Aorta (tissue), 5 donors: ENCODE results near the gene THAP3. TPM values are rescaled to one million over a fixed set of nuclear protein-coding genes. Genes with fewer than 3 reads are reported as not detected.

Experiments
- ATAC-seq: fragments of 200-7000 bp; cut with Tn5 transposase; one replicate; pipeline ENCODE4 v1.9.1; 2022; ENCODE audit warnings: moderate library complexity; ENCODE audit not compliant: low FRiP score
- DNase-seq, 2 donors: peaks; one replicate each; pipeline ENCODE4 v3.0.0-alpha.2; 2020
- H3K27ac ChIP-seq, 2 donors: one replicate each; pipeline ENCODE4 v1.5.1; 2013; ENCODE audit warnings: low read length in 2 of 2, mild to moderate bottlenecking in 2 of 2, moderate library complexity in 2 of 2, control low read depth in 1 of 2, inconsistent platforms in 1 of 2, low read depth in 1 of 2
- H3K27me3 ChIP-seq, 2 donors: one replicate each; pipeline ENCODE4 v1.6.1; 2013; ENCODE audit warnings: control low read depth in 1 of 2, low read length in 1 of 2, mild to moderate bottlenecking in 1 of 2, moderate library complexity in 1 of 2; ENCODE audit not compliant: insufficient read depth in 2 of 2, control insufficient read depth in 1 of 2
- H3K36me3 ChIP-seq, 2 donors: one replicate each; pipeline ENCODE4 v1.6.1; 2013; ENCODE audit warnings: control low read depth in 1 of 2, low read length in 1 of 2, mild to moderate bottlenecking in 1 of 2; ENCODE audit not compliant: insufficient read depth in 2 of 2, control insufficient read depth in 1 of 2
- H3K4me1 ChIP-seq, 2 donors: one replicate each; pipeline ENCODE4 v1.6.1; 2013; ENCODE audit warnings: low read length in 2 of 2, control low read depth in 1 of 2, mild to moderate bottlenecking in 1 of 2, moderate library complexity in 1 of 2; ENCODE audit not compliant: insufficient read depth in 2 of 2, control insufficient read depth in 1 of 2
- H3K4me3 ChIP-seq, 2 donors: one replicate each; pipeline ENCODE4 v1.5.1; 2013; ENCODE audit warnings: low read length in 2 of 2, control low read depth in 1 of 2, mild to moderate bottlenecking in 1 of 2
- H3K9me3 ChIP-seq: one replicate; pipeline ENCODE4 v1.6.1; 2013; ENCODE audit warnings: mild to moderate bottlenecking, low read length; ENCODE audit not compliant: control insufficient read depth
- WGBS, 2 donors: extraction: QIAGEN DNeasy Blood & Tissue Kit; methylation state at CpG; one replicate each; pipeline ENCODE4 v1.1.7; 2013; 5-methylcytosine and 5-hydroxymethylcytosine counted together
- intact Hi-C, 2 donors: fragments of 100-400 bp; cut with DNase I; formaldehyde crosslinking; loops; one replicate each; pipeline versions ENCODE4 v1.14.2 to v1.15.0; 2022
- polyA plus RNA-seq, 2 donors: library from polyadenylated mRNA; stranded (reverse); fragments of 200-250 nt; gene quantifications; one replicate each; pipeline ENCODE4 v1.2.3, GENCODE V29; 2013
- total RNA-seq, 2 donors: library from RNA; stranded (reverse); fragmentation: NEBNext Ultra II Directional; extraction: Animal tissue kit (Norgen Biotek cat#: 25700); gene quantifications; one replicate each; pipeline ENCODE4 v1.2.1, GENCODE V29; 2021
- donor health status: healthy with polysubstance abuse.
- donor health status: Bipolar disorder and iron deficiency.
- donor health status: DM: no; HTN: no; CAD: no.
- donor health status: DM: no; HTN: no; CAD: no.
- donor health status: DM: yes; HTN: yes; CAD: no.

Gene THAP3
- total and polyA plus RNA-seq, 4 donors: 11.0 to 44.1 (median 21.0) TPM

DNA sequence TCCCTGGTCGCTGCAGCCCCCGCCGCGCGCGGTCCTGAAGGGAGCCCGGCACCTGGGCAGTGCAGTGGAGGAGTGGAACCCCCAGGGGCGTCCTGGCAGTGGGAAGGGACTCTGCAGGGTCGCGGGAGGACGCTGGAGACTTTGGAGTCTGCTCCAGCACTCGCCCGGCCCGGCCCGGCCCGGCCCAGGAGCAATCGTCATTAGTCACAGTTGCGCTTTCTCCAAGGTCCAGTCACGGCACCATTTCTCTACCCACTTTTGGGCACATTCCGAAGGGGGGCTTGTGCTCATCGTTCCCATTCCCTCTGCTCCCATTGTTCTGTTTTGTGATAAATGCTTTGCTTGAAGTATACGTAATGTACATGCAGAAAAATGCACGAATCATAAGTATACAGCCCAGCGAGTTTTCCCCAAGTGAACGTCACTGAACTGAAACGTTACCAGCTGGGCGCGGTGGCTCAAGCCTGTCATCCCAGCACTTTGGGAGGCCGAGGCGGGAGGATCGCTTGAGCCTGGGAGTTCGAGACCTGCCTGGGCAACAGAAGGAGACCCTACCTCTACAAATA is 999 bp downstream of the THAP3 start:
- Histone ChIP-seq H3K9me3 (no peaks in the 10 kb centered on the region), H3K4me3 (peak overlapping the region; percentile 86 to 89), H3K27ac (peak overlapping the region in 1 of 2 donors; percentile 41), H3K4me1 (no peaks in the 10 kb centered on the region), H3K36me3 (peaks cover 0 to 2% of the 10 kb centered on the region in 2 donors), H3K27me3 (no peaks in the 10 kb centered on the region)
- 4% methylated on average over 31 to 32 of the region's 32 CpGs for WGBS, 2 donors
- ATAC-seq (peak; percentile 4), DNase-seq (no peak)
- intact Hi-C loops: loop anchor here (5.0 kb wide), 2 partner anchors 33 to 43 kb away; no protein-coding TSS in a partner anchor

DNA sequence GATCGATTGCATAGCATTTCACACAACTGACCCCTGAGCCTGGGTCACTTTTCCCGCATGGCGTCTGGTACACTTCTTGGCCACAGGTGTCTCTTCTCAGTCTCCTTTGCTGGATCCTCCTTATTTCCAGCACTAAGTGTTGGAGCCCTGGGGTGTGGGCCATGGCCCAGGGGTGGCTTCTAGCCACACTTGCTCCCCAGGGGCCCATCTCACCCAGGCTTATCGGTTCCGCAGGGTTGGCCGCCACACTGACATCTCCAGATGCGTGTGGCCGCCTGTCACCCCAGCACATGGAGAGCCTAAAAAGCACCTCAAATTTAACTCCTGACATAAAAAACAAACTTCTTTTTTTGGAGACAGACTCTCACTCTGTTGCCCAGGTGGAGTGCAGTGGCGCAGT is 2.4 kb downstream of the THAP3 start:
- Histone ChIP-seq H3K4me3 (no peak overlapping the region), H3K9me3 (no peaks in the 10 kb centered on the region), H3K4me1 (no peaks in the 10 kb centered on the region), H3K36me3 (peaks cover 0 to 2% of the 10 kb centered on the region in 2 donors), H3K27me3 (no peaks in the 10 kb centered on the region), H3K27ac (no peak overlapping the region)
- DNase-seq: no peak
- WGBS, 2 donors: 93 to 94% methylated on average over 9 of the region's 9 CpGs
- intact Hi-C loops: loop anchor here (5.0 kb wide), 2 partner anchors 35 to 45 kb away; no protein-coding TSS in a partner anchor
- no peak for ATAC-seq

DNA sequence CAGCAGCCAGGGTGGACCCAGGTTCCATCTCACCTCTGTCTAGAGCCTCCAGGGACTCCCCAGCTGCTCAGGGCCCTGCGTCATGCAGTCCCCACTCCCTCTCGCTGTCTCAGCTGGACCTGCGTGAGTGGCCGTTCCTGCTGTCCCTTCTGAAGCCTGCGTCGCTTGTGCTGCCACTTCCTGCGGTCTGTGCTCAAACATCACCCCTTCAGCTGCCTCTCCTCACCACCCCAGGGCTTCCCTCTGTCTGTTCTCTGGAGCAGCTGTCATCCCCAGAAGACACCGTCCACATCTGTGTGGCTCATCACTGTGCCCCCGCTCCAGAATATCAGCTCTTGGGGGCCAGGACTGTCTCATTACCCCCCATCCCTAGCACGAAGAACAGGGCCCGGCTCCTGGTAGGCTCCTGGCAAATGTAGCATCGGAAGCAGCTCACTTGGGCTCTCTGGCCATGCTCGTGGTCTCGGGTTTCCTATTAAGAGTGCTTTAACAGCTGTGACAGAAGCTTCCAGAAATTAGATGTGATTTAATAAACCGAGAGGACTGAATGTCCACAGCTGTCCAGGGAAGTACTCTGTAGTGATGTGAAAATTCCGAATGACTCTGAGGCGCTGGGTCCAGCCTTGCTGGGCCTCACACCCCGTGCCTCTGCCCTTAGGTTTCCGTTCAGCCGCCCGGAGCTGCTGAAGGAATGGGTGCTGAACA is 3.3 kb downstream of the THAP3 start:
- ATAC-seq (no peak), DNase-seq (no peak)
- no peaks in the 10 kb centered on the region for H3K4me1 ChIP-seq
- H3K27ac ChIP-seq: no peak overlapping the region
- intact Hi-C loops: loop anchor here (5.0 kb wide), 2 partner anchors 36 to 46 kb away; no protein-coding TSS in a partner anchor
- 92 to 94% methylated on average over 21 of the region's 21 CpGs for WGBS, 2 donors
- peaks cover 0 to 4% of the 10 kb centered on the region in 2 donors for H3K36me3 ChIP-seq
- no peaks in the 10 kb centered on the region for H3K27me3 ChIP-seq
- no peaks in the 10 kb centered on the region for H3K9me3 ChIP-seq
- no peak overlapping the region for H3K4me3 ChIP-seq

DNA sequence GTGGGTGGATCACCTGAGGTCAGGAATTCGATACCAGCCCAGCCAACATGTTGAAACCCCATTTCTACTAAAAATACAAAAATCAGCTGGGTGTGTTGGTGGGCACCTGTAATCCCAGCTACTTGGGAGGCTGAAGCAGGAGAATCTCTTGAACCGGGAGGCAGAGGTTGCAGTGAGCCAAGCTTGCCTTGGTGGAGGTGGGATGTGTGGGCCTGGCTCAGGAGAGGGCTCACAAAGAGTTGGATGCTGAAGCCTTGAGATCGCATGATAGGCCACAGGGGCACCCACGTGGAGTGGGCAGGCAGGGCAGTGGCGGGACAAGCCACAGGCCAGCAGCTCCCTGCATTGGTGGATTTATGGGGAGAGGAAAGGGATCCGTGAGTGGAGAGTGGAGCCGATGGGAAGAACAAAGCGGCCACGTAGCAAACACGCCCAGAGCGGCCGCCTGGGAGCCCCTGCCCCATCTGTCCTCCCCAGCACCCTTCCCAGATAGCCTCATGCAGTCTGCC is 4.4 kb downstream of the THAP3 start:
- DNase-seq (no peak), ATAC-seq (no peak)
- Histone ChIP-seq H3K27me3 (no peaks in the 10 kb centered on the region), H3K27ac (no peak overlapping the region), H3K9me3 (no peaks in the 10 kb centered on the region), H3K4me1 (no peaks in the 10 kb centered on the region), H3K4me3 (no peak overlapping the region), H3K36me3 (peaks cover 0 to 6% of the 10 kb centered on the region in 2 donors)
- intact Hi-C loops: loop anchor here (5.0 kb wide), 2 partner anchors 37 to 47 kb away; no protein-coding TSS in a partner anchor
- WGBS, 2 donors: 88 to 89% methylated on average over 12 of the region's 12 CpGs

DNA sequence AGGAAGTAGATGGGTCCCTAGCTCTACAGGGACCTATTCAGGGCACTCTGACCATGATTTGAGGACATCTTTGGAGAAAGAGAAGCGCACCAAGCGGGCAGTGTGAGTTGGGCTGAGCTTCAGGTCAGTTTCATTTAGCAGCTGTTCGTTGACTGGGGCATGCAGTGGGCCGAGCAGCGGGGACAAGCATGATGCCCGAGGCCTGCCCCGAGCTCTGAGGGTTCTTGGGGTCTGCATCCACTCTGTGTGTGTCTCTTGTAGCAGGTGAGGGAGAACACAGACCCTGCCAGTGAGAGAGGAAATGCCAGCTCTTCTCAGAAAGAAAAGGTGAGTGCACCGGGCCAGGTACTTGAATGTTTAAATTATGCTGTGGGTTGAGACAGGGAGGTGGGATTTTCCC is 5.4 kb downstream of the THAP3 start:
- Histone ChIP-seq H3K4me3 (no peak overlapping the region), H3K27me3 (no peaks in the 10 kb centered on the region), H3K9me3 (no peaks in the 10 kb centered on the region), H3K27ac (no peak overlapping the region), H3K36me3 (peaks cover 0 to 6% of the 10 kb centered on the region in 2 donors), H3K4me1 (no peaks in the 10 kb centered on the region)
- ATAC-seq (no peak), DNase-seq (no peak)
- intact Hi-C loops: no loop called here
- WGBS, 2 donors: 89 to 93% methylated on average over 8 of the region's 8 CpGs

DNA sequence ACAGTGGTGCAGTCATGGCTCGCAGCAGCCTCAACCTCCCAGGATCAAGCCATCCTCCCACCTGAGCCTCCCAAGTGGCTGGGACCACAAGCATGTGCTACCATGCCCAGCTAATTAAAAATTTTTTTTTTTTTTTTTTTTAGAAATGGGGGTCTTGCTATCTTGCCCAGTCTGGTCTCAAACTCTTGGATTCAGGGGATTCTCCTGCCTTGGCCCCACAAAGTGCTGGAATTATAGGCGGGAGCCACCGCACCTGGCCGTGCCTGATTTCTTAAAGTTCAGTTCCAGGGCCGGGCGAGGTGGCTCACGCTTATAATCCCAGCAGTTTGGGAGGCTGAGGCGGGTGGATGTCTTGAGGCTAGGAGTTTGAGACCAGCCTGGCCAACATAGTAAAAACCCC is 6.4 kb downstream of the THAP3 start:
- no peak overlapping the region for H3K27ac ChIP-seq
- no peaks in the 10 kb centered on the region for H3K4me1 ChIP-seq
- no peak for DNase-seq
- H3K4me3 ChIP-seq: no peak overlapping the region
- no peak for ATAC-seq
- intact Hi-C loops: no loop called here
- 92 to 97% methylated on average over 8 of the region's 8 CpGs for WGBS, 2 donors
- H3K9me3 ChIP-seq: no peaks in the 10 kb centered on the region
- H3K27me3 ChIP-seq: no peaks in the 10 kb centered on the region
- peaks cover 0 to 7% of the 10 kb centered on the region in 2 donors for H3K36me3 ChIP-seq

DNA sequence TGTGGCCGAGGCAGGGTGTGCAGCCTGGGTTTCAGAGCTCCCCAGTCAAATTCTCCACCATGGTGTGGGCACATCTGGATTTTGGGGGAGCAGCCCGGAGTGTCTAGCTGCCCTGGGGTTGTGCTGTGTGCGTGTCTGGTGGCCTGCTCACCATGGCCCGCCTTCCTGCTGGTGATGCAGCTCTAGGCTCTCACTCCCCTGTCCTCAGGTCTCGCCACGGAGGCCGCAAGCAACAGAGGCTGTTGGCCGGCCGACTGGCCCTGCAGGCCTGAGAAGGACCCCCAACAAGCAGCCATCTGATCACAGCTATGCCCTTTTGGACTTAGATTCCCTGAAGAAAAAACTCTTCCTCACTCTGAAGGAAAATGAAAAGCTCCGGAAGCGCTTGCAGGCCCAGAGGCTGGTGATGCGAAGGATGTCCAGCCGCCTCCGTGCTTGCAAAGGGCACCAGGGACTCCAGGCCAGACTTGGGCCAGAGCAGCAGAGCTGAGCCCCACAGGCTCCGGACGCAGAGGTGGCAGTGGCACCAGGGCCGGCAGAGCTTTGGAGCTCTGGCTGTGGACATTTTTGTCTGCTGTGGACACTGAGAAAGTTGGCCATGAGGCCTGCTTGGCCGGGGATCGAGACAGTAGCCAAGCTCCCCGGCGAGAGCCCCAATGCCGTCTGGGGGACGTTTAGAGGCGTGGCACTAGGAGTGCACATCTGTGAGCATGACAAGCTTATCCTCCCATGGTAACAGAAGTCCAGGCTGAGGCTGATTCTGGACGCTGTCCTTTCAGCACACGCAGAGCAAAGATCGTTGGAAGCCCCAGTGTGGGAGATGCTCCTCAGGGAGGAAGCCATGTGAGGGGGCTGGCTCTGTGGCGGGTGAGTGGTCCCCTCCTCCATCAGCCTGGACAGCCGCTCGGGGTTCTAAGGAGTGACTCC is 8.2 kb downstream of the THAP3 start:
- no peak overlapping the region for H3K27ac ChIP-seq
- H3K4me1 ChIP-seq: no peaks in the 10 kb centered on the region
- H3K36me3 ChIP-seq: peaks cover 0 to 7% of the 10 kb centered on the region in 2 donors
- H3K27me3 ChIP-seq: no peaks in the 10 kb centered on the region
- H3K4me3 ChIP-seq: no peak overlapping the region
- 86% methylated on average over 29 to 30 of the region's 30 CpGs for WGBS, 2 donors
- intact Hi-C loops: no loop called here
- DNase-seq (no peak), ATAC-seq (no peak)
- H3K9me3 ChIP-seq: no peaks in the 10 kb centered on the region

DNA sequence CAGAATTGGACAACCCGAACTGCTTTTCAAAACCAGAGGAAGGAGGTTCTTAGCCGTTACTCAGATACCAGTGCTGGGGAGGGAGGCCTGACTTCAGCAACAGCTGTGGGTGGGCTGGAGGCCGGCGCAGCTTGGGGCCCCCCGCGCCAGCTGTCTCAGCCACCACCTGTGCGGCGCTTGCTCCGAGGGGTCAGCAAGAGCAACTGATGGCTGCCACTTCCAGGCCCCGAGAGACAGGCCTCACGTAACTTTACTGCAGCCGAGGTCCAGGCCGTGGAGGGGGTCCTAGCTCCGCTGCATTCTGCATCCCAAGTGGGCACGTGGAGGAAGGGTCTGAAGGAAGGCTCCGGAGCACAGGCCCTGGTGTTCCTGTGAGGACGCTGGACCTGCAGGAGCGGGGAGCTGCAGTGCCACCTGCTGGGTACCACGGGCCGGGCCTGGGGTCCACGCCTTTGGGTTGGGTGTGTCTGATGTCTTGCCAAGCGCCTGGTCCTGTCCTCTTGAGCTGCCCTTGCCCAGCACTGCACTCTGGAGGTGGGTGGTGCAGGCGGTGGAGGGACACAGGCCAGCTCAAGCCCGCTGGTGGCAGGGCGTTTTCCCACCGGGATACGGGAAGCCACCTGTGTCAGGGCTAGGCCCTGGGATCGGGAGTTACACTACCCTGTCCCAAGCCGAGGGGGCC is 9.8 kb downstream of the THAP3 start:
- H3K9me3 ChIP-seq: no peaks in the 10 kb centered on the region
- no peaks in the 10 kb centered on the region for H3K4me1 ChIP-seq
- peaks cover 0 to 6% of the 10 kb centered on the region in 2 donors for H3K36me3 ChIP-seq
- peak; percentile 27 for ATAC-seq
- no peak overlapping the region for H3K4me3 ChIP-seq
- WGBS, 2 donors: 66 to 67% methylated on average over 27 to 29 of the region's 29 CpGs
- intact Hi-C loops: no loop called here
- DNase-seq: peak; percentile 66 to 85
- H3K27me3 ChIP-seq: no peaks in the 10 kb centered on the region
- no peak overlapping the region for H3K27ac ChIP-seq
